Measurements from ENCODE around the gene SLC9A3.
"Not testable (repeated sequence)": the region's sequence is repeated elsewhere in the genome, so short reads cannot be mapped to it uniquely, and the experiment has no call there.

The SLC9A3 gene

GRCh38 chr5:523441-524222 is 617 bp downstream of the SLC9A3 start:
- no peak for DNase-seq

GRCh38 chr5:522899-523440 is 1.3 kb downstream of the SLC9A3 start:
- no peak for DNase-seq

- no peak for DNase-seq
These were observed 2.1 kb downstream of the SLC9A3 start for GRCh38 chr5:522116-522515.

- no peak for DNase-seq
These were observed 2.6 kb downstream of the SLC9A3 start for GRCh38 chr5:521680-522079.

GRCh38 chr5:520850-521226 is 3.4 kb downstream of the SLC9A3 start:
- no peak for DNase-seq

GRCh38 chr5:520196-520849 is 3.9 kb downstream of the SLC9A3 start:
- DNase-seq: no peak

- DNase-seq: no peak
These were observed 5.5 kb downstream of the SLC9A3 start for GRCh38 chr5:518721-519120.

- DNase-seq: no peak
These were observed 6.6 kb downstream of the SLC9A3 start for GRCh38 chr5:517535-518100.

- DNase-seq: no peak
These were observed 7.3 kb downstream of the SLC9A3 start for GRCh38 chr5:516980-517379.

GRCh38 chr5:516338-516925 is 7.8 kb downstream of the SLC9A3 start:
- DNase-seq: no peak

GRCh38 chr5:515273-515836 is 8.9 kb downstream of the SLC9A3 start:
- DNase-seq: no peak

GRCh38 chr5:514673-515072 is 9.6 kb downstream of the SLC9A3 start:
- no peak for DNase-seq

- DNase-seq: no peak
These were observed 10.2 kb downstream of the SLC9A3 start for GRCh38 chr5:514101-514485.

GRCh38 chr5:513216-514100 is 10.8 kb downstream of the SLC9A3 start:
- no peak for DNase-seq

GRCh38 chr5:511476-511875 is 12.8 kb downstream of the SLC9A3 start:
- DNase-seq: no peak

GRCh38 chr5:510521-510920 is 13.7 kb downstream of the SLC9A3 start:
- DNase-seq: no peak

- DNase-seq: no peak
These were observed 14.6 kb downstream of the SLC9A3 start for GRCh38 chr5:509611-510185.

- DNase-seq: not testable (repeated sequence)
These were observed 16.2 kb downstream of the SLC9A3 start for GRCh38 chr5:507986-508575.

GRCh38 chr5:505951-506525 is 18.2 kb downstream of the SLC9A3 start:
- no peak for DNase-seq

GRCh38 chr5:504326-505154 is 19.7 kb downstream of the SLC9A3 start:
- no peak for DNase-seq

Data from activated CD4-positive, alpha-beta T cell treated with anti-CD3 and anti-CD28 coated beads for 4 hours (primary cell).